WTC11 (cell line): ENCODE measurements around the gene SMIM24. TPM values are rescaled to one million over a fixed set of nuclear protein-coding genes. Genes with fewer than 3 reads are reported as not detected.

Source experiments
- ATAC-seq: fragments of 200-7000 bp; cut with Tn5 transposase; 2 replicates; pipeline ENCODE4 v1.10.0; 2021; ENCODE audit warnings: mild to moderate bottlenecking, moderate library complexity
- CTCF ChIA-PET: fragments of 300-600 bp; sonication (Branson Sonifier 250); formaldehyde crosslinking; loops from one replicate; lab custom pipeline; 2021; ENCODE audit warnings: antibody characterized with exemption; lab: Charles Lee
- POLR2A ChIA-PET: fragments of 350-600 bp; sonication (Branson Sonifier 250); formaldehyde crosslinking; loops from one replicate; lab custom pipeline; 2021; ENCODE audit warnings: antibody characterized with exemption; lab: Charles Lee
- DNase-seq: peaks from one replicate; pipeline ENCODE4 v3.0.0; 2021; ENCODE audit warnings: low spot score
- H3K27ac Mint-ChIP-seq: 2 replicates; pipeline ENCODE4 v1.8.0; 2021; ENCODE audit warnings: mixed read lengths
- H3K27me3 Mint-ChIP-seq: 2 replicates; pipeline ENCODE4 v1.8.0; 2021; ENCODE audit warnings: low read depth, mild to moderate bottlenecking, moderate library complexity, mixed read lengths
- H3K36me3 Mint-ChIP-seq: 2 replicates; pipeline ENCODE4 v1.8.0; 2021; ENCODE audit warnings: mixed read lengths
- H3K4me1 Mint-ChIP-seq: 2 replicates; pipeline ENCODE4 v1.8.0; 2022; ENCODE audit warnings: mixed read lengths
- H3K4me3 Mint-ChIP-seq: 2 replicates; pipeline ENCODE4 v1.8.0; 2021; ENCODE audit warnings: mild to moderate bottlenecking, moderate library complexity, mixed read lengths
- H3K9me3 Mint-ChIP-seq: 2 replicates; pipeline ENCODE4 v1.8.0; 2021; ENCODE audit warnings: mixed read lengths
- CDX4 ChIP-seq: fragments of 250-450 bp; sonication (Bioruptor Pico); IDR thresholded peaks from 2 replicates; pipeline ENCODE4 v1.9.0; 2021; ENCODE audit warnings: moderate library complexity, mild to moderate bottlenecking, inconsistent platforms, borderline replicate concordance
- E2F1 ChIP-seq: sonication (generic); formaldehyde crosslinking; IDR thresholded peaks from 2 replicates; pipeline ENCODE4 v1.8.0; 2022; ENCODE audit warnings: mild to moderate bottlenecking, missing genetic modification reagents
- EMX1 ChIP-seq: fragments of 250-450 bp; sonication (Bioruptor Pico); IDR thresholded peaks from 2 replicates; pipeline ENCODE4 v1.8.0; 2021; ENCODE audit warnings: mild to moderate bottlenecking
- FOXP1 ChIP-seq: sonication (generic); formaldehyde crosslinking; IDR thresholded peaks from 2 replicates; pipeline ENCODE4 v1.8.0; 2022; ENCODE audit warnings: missing genetic modification reagents, mild to moderate bottlenecking, moderate library complexity, borderline replicate concordance
- JAZF1 ChIP-seq: fragments of 250-450 bp; sonication (Bioruptor Pico); IDR thresholded peaks from 2 replicates; pipeline ENCODE4 v1.9.0; 2021; ENCODE audit warnings: moderate library complexity, mild to moderate bottlenecking, inconsistent platforms
- NFYB ChIP-seq: sonication (generic); formaldehyde crosslinking; conservative IDR thresholded peaks from 2 replicates; pipeline ENCODE4 v1.8.0; 2022; ENCODE audit warnings: low read depth, missing genetic modification reagents
- NR3C1 ChIP-seq: sonication (generic); formaldehyde crosslinking; conservative IDR thresholded peaks from 2 replicates; pipeline ENCODE4 v1.8.1; 2023; ENCODE audit warnings: low read depth, mild to moderate bottlenecking, missing genetic modification reagents
- PRDM15 ChIP-seq: sonication (generic); formaldehyde crosslinking; IDR thresholded peaks from 2 replicates; pipeline ENCODE4 v1.8.0; 2022; ENCODE audit warnings: missing genetic modification reagents
- SMAD4 ChIP-seq: sonication (generic); formaldehyde crosslinking; IDR thresholded peaks from 2 replicates; pipeline ENCODE4 v1.8.0; 2022; ENCODE audit warnings: mild to moderate bottlenecking, missing genetic modification reagents
- SOX15 ChIP-seq: fragments of 250-450 bp; sonication (Bioruptor Pico); IDR thresholded peaks from 2 replicates; pipeline ENCODE4 v1.9.0; 2021; ENCODE audit warnings: mild to moderate bottlenecking
- TEAD1 ChIP-seq: sonication (generic); formaldehyde crosslinking; IDR thresholded peaks from 2 replicates; pipeline ENCODE4 v1.8.0; 2022; ENCODE audit warnings: mild to moderate bottlenecking, missing genetic modification reagents
- ZBTB21 ChIP-seq: sonication (generic); formaldehyde crosslinking; IDR thresholded peaks from 2 replicates; pipeline ENCODE4 v1.8.1; 2023; ENCODE audit warnings: mild to moderate bottlenecking, missing genetic modification reagents, borderline replicate concordance
- ZMAT4 ChIP-seq: fragments of 250-450 bp; sonication (Bioruptor Pico); IDR thresholded peaks from 2 replicates; pipeline ENCODE4 v1.9.0; 2021; ENCODE audit warnings: mild to moderate bottlenecking
- ZNF121 ChIP-seq: sonication (generic); formaldehyde crosslinking; IDR thresholded peaks from 2 replicates; pipeline ENCODE4 v1.8.0; 2023; ENCODE audit warnings: missing genetic modification reagents
- ZNF219 ChIP-seq: sonication (generic); formaldehyde crosslinking; IDR thresholded peaks from 2 replicates; pipeline ENCODE4 v1.8.0; 2023; ENCODE audit warnings: missing genetic modification reagents, mild to moderate bottlenecking, borderline replicate concordance
- ZNF263 ChIP-seq: sonication (generic); formaldehyde crosslinking; IDR thresholded peaks from 2 replicates; pipeline ENCODE4 v1.8.1; 2022; ENCODE audit warnings: low read depth, mild to moderate bottlenecking, moderate library complexity, missing genetic modification reagents
- ZNF317 ChIP-seq: sonication (generic); formaldehyde crosslinking; IDR thresholded peaks from 2 replicates; pipeline ENCODE4 v1.8.1; 2023; ENCODE audit warnings: low read depth, mild to moderate bottlenecking, moderate library complexity, missing genetic modification reagents, borderline replicate concordance
- ZNF425 ChIP-seq: fragments of 250-450 bp; sonication (Bioruptor Pico); conservative IDR thresholded peaks from 2 replicates; pipeline ENCODE4 v1.9.0; 2021; ENCODE audit warnings: mild to moderate bottlenecking
- ZNF532 ChIP-seq: fragments of 250-450 bp; sonication (Bioruptor Pico); IDR thresholded peaks from 2 replicates; pipeline ENCODE4 v1.9.0; 2021; ENCODE audit warnings: mild to moderate bottlenecking, borderline replicate concordance
- total RNA-seq: library from RNA; stranded (reverse); gene quantifications from 3 replicates; pipeline ENCODE4 v1.2.3, GENCODE V29; 2021

Gene SMIM24
- total RNA-seq, 1 experiment from 2014 or later = 2.8 TPM

- TF ChIP-seq SMAD4 (CRISPR knock-in tag) = no peak
- TF ChIP-seq ZNF263 (CRISPR knock-in tag) = no peak
- no peak for TF ChIP-seq JAZF1 (CRISPR knock-in tag)
- no peak for TF ChIP-seq SOX15
- no peak for TF ChIP-seq FOXP1 (CRISPR knock-in tag)
- no peak for TF ChIP-seq ZNF317 (CRISPR knock-in tag)
- no peak for TF ChIP-seq ZNF121 (CRISPR knock-in tag)
- TF ChIP-seq ZBTB21 (CRISPR knock-in tag) = no peak
- TF ChIP-seq NR3C1 (CRISPR knock-in tag) = no peak
- TF ChIP-seq TEAD1 = no peak
- Mint-ChIP-seq H3K27me3 (peaks cover 10% of the 10 kb centered on the region), H3K27ac (no peak overlapping the region), H3K4me3 (peak overlapping the region; percentile 62), H3K36me3 (no peaks in the 10 kb centered on the region), H3K4me1 (peaks cover 20% of the 10 kb centered on the region), H3K9me3 (no peaks in the 10 kb centered on the region)
- ATAC-seq = no peak; the same call in 1 of the 2 replicates
- ChIA-PET POLR2A (interaction anchor here (0.7 kb wide), 2 partner anchors 10 to 127 kb away, joined by 4 read pairs; no protein-coding TSS in a partner anchor), CTCF (interaction anchor here (0.7 to 2.5 kb wide), 13 partner anchors 9 to 349 kb away, joined by 3 to 26 read pairs (median 4); partner anchors contain the start of gene DOHH)
- no peak for DNase-seq
Measured at GRCh38 chr19:3478409-3479176, 1.7 kb downstream of the SMIM24 start.

- no peak overlapping the region for H3K27ac Mint-ChIP-seq
- no peak for ATAC-seq
- peak overlapping the region; percentile 46 for H3K4me3 Mint-ChIP-seq
- H3K4me1 Mint-ChIP-seq = peaks cover 20% of the 10 kb centered on the region
- ChIA-PET POLR2A (no interaction called here), CTCF (interaction anchor here (0.5 to 2.5 kb wide), 3 partner anchors 8 to 203 kb away, joined by 3 to 26 read pairs (median 9); no protein-coding TSS in a partner anchor)
- TF ChIP-seq ZNF219 (CRISPR knock-in tag) (no peak), E2F1 (CRISPR knock-in tag) (no peak), PRDM15 (CRISPR knock-in tag) (no peak), EMX1 (CRISPR knock-in tag) (no peak), ZNF263 (CRISPR knock-in tag) (no peak), ZNF425 (CRISPR knock-in tag) (no peak), CDX4 (CRISPR knock-in tag) (no peak), ZNF532 (no peak), NFYB (CRISPR knock-in tag) (no peak), ZMAT4 (CRISPR knock-in tag) (no peak)
- H3K27me3 Mint-ChIP-seq = peaks cover 11% of the 10 kb centered on the region
- H3K9me3 Mint-ChIP-seq = no peaks in the 10 kb centered on the region
- H3K36me3 Mint-ChIP-seq = no peaks in the 10 kb centered on the region
- no peak for DNase-seq
Measured at GRCh38 chr19:3477951-3478350, 2.4 kb downstream of the SMIM24 start.
